Measurements from ENCODE around the gene COL13A1. TPM values are rescaled to one million over a fixed set of nuclear protein-coding genes. Genes with fewer than 3 reads are reported as not detected.
A peak's percentile ranks its signal among the peaks of the same experiment; 100 is the strongest.

Gene COL13A1
- total RNA-seq, 4 donors from 2014 or later, result 0.19 to 6.9 (median 2.4) TPM

DNA sequence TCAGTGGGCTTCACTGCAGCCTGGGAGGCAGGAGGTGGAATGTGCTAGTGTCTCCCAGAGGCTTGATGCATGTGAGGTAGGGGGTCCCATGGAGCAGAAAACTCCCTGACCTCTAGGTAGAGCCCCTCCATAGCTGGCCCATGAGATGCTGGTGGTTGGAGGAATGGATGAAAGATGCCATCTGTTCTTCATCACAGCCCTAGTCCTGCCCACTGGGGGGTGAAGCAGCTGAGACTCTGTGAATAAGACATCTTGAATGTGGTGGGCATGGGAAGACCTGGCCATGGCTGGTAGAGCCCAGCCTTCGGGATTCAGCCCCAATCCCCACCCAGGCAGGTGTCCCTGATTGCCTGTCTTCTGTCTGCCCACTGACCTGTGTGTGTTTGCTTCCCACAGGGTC, 92.5 kb downstream of the COL13A1 start:
- TF ChIP-seq POLR2A (IDR thresholded peaks at IDR 0.05), result no peak
- TF ChIP-seq, protein P1, sequence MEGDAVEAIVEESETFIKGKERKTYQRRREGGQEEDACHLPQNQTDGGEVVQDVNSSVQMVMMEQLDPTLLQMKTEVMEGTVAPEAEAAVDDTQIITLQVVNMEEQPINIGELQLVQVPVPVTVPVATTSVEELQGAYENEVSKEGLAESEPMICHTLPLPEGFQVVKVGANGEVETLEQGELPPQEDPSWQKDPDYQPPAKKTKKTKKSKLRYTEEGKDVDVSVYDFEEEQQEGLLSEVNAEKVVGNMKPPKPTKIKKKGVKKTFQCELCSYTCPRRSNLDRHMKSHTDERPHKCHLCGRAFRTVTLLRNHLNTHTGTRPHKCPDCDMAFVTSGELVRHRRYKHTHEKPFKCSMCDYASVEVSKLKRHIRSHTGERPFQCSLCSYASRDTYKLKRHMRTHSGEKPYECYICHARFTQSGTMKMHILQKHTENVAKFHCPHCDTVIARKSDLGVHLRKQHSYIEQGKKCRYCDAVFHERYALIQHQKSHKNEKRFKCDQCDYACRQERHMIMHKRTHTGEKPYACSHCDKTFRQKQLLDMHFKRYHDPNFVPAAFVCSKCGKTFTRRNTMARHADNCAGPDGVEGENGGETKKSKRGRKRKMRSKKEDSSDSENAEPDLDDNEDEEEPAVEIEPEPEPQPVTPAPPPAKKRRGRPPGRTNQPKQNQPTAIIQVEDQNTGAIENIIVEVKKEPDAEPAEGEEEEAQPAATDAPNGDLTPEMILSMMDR (IDR thresholded peaks at IDR 0.05 in 4 of 5, conservative IDR thresholded peaks at IDR 0.05 in 1 of 5), result no peak
- Histone ChIP-seq H3K27me3 (no peaks in the 10 kb centered on the region), H3K36me3 (no peaks in the 10 kb centered on the region), H3K9me3 (no peaks in the 10 kb centered on the region), H3K4me1 (no peaks in the 10 kb centered on the region), H3K4me3 (no peak overlapping the region), H3K27ac (no peak overlapping the region)
- DNase-seq, result no peak
- intact Hi-C loops (cut with DNase I; ENCODE audit: low total_unique reads) (no loop called here), in situ Hi-C loops (cut with MboI; ENCODE audit: low sequenced_read_pairs in 4 of 4) (no loop called here)
- ATAC-seq, result no peak

DNA sequence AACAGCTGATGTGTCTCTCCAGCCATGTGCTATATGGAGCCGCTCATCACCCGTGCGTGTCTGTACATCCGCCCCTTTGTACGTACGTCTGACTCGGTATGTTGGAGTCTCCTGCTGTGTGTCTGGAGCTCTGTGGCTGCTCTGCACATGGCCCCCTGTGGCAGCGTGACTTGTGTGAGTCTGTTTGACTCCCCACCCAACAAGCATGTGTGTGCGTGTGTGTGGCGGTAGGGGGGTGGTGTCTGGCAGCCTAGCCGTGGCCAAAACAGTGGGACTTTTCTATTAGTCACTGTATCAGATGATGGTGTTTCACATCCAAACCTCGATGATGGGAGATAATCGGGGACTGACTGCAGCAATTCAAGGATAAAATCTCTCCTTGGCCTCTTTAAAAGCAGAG, 94.1 kb downstream of the COL13A1 start:
- no peaks in the 10 kb centered on the region for H3K27me3 ChIP-seq
- no peak for DNase-seq
- H3K4me3 ChIP-seq, result no peak overlapping the region
- no peak for ATAC-seq
- no peaks in the 10 kb centered on the region for H3K36me3 ChIP-seq
- TF ChIP-seq POLR2A (IDR thresholded peaks at IDR 0.05), result no peak
- TF ChIP-seq, protein P1 (IDR thresholded peaks at IDR 0.05 in 4 of 5, conservative IDR thresholded peaks at IDR 0.05 in 1 of 5), result no peak
- intact Hi-C loops (cut with DNase I; ENCODE audit: low total_unique reads), result no loop called here
- H3K27ac ChIP-seq, result peak overlapping the region in 1 of 4 donors; percentile 27
- peaks cover 8 to 9% of the 10 kb centered on the region in 2 donors for H3K4me1 ChIP-seq
- in situ Hi-C loops (cut with MboI; ENCODE audit: low sequenced_read_pairs in 4 of 4), result no loop called here
- H3K9me3 ChIP-seq, result no peaks in the 10 kb centered on the region

DNA sequence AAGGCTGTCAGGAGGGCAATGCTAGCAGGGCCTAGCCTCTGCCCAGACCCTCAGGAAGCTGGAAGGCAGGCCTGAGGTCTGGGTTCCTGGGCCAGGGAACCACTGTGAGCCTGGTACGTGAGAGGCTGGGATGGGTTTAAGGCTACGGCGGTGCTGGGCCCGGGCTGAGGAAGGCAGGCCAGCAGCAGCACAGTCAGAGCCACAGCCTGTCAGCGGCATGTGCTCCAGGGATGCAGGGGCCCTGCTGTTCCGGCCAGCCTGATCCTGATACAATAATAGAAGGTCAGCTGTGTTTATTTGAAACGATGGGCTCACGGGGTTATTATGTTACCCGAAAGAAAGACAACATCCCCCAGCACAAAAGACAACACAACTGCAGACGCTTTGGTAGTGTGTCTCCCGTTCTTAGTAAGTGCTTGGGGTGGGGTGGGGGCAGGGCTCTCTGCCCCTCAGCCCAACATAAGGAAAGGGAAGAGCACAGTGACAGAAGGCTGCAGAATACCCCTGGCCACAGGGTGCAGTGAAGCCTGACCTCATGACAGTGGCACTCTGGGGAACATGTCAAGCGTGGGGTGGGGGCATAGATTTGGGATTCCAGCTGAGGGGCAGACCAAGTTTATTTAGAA, 95.0 kb downstream of the COL13A1 start:
- Histone ChIP-seq H3K9me3 (no peaks in the 10 kb centered on the region), H3K27ac (peak overlapping the region in 3 of 4 donors; percentile 27 to 56 (median 52)), H3K4me1 (peaks cover 16% of the 10 kb centered on the region in 2 donors), H3K4me3 (no peak overlapping the region), H3K27me3 (no peaks in the 10 kb centered on the region), H3K36me3 (no peaks in the 10 kb centered on the region)
- ATAC-seq (no peak), DNase-seq (no peak)
- TF ChIP-seq, protein P1 (IDR thresholded peaks at IDR 0.05 in 4 of 5, conservative IDR thresholded peaks at IDR 0.05 in 1 of 5), result no peak
- no peak for TF ChIP-seq POLR2A (IDR thresholded peaks at IDR 0.05)
- in situ Hi-C loops (cut with MboI; ENCODE audit: low sequenced_read_pairs in 4 of 4) (no loop called here), intact Hi-C loops (cut with DNase I; ENCODE audit: low total_unique reads) (no loop called here)

GRCh38 chr10:69897432-69897831, 95.7 kb downstream of the COL13A1 start:
- in situ Hi-C loops (cut with MboI; ENCODE audit: low sequenced_read_pairs in 4 of 4), result no loop called here
- no peaks in the 10 kb centered on the region for H3K36me3 ChIP-seq

More at GRCh38 chr10:69897432-69897831, 95.7 kb downstream of the COL13A1 start:
- TF ChIP-seq, protein P1 (IDR thresholded peaks at IDR 0.05 in 4 of 5, conservative IDR thresholded peaks at IDR 0.05 in 1 of 5), result no peak
- no peak for TF ChIP-seq POLR2A (IDR thresholded peaks at IDR 0.05)
- intact Hi-C loops (cut with DNase I; ENCODE audit: low total_unique reads), result no loop called here
- ATAC-seq, result no peak
- Histone ChIP-seq H3K27ac (no peak overlapping the region), H3K4me1 (peaks cover 21 to 22% of the 10 kb centered on the region in 2 donors), H3K27me3 (no peaks in the 10 kb centered on the region), H3K4me3 (no peak overlapping the region), H3K9me3 (no peaks in the 10 kb centered on the region)
- DNase-seq, result no peak
